IPS-NIHi7 (cell line): ENCODE data around the gene HSPA12B.

ENCODE experiments used
- DNase-seq: peaks from one replicate; pipeline ENCODE4 v3.0.0; 2012; ENCODE audit warnings: mixed read lengths; ENCODE audit errors: extremely low spot score

HSPA12B gene

DNA sequence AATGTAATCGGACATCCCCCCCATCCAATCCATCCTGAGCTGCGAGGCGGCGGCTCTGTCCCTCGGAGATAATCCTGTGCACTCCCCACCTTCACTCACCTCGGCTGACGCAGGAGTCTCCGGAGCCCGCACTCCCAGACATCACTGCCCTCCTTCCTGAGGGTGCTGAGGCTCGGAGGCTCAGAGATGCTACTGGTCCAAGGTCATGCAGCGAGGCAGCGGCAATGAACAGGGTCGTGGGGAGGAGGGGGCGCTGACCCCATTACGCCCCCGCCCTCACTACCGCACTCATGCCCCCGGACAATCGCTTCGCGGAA is 34.6 kb downstream of the HSPA12B start:
- DNase-seq = no peak

DNA sequence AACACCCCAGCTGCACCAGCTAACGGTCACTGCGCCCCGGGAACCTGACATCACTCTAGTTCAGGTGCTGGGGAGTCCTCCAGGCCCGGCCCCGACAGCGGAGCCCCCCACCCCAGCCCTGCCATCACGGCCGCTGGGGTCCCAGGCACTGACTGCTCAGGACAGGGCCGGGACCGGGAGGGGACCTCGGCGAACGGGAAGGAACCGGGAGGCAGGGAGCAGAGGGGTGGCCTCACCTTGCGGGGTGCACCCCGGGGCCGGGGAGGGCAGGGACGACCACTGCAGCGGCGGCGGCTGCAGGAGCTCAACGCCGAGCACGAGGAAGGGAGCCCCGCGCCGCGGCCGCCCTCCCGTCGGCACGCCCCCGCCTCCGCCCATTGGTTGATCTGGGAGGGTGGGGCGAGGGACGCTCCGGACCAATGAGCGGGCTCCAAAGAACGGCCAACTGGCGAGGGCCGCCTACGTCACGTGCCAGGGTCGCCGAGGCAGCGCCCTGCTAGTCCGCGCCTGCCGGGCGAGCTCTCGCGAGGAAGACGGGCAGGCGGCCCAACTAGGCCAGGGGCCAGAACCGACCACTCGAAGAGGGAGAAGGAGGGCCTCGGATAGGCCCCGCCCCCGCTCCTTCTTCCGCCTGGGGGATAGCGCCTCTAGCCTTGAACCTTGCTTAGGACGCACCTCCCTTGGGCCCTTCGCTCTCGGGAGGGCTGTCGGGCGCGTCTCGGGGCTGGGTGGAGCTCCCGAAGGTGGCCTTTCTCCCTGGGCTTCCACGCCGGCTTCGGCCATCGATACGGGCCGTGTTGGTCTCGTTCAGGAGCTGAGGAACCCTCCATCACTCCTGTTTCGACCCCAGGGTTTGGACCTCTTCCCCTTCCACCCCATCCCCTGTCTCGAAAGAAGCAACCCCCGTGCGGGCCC is 35.2 kb downstream of the HSPA12B start, which contains the start of gene ADISSP:
TSS of gene ADISSP (minus strand) at position 327 of the 915 bp plus-strand sequence. CDS start 7,653 bp downstream, outside the sequence.
- DNase-seq = peak; percentile 99

DNA sequence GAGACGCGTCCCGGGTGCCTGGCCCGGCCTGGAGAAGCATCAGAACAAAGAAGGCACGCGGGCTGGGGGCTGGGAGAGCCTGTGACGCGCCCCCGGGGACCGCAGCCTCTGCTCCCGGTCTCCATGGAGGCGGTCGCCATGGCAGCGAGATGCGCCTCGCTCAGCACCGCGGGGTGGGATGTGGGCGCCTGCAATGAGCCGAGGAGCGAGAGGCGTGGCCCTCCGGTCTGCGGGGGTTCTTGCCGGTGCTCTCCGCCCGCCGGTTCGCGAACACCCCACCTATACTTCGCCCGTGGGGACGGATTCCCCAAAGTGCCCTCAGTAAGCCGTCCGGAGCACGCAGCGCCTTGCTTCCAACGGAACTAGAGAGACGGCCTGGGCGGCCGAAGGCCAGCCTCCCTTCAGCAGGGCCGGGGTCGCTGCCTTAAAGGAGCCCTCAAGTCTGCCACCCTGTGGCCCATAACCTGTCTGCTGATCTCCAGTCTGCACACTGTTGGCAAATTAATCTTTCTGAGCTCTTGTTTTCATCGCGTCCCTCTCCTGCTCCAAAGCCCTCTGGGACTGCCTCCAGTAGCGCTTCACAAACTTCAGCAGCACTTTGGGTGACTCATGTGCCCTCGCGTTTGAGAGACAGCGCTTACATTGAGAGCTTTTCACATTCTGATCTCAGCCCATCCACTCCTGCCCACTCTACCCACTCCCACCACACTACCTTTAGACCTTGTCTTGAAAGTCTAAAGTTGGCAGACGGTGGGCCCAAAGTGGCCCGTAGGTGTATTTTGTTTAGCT is 36.1 kb downstream of the HSPA12B start:
- peak; percentile 82 for DNase-seq

DNA sequence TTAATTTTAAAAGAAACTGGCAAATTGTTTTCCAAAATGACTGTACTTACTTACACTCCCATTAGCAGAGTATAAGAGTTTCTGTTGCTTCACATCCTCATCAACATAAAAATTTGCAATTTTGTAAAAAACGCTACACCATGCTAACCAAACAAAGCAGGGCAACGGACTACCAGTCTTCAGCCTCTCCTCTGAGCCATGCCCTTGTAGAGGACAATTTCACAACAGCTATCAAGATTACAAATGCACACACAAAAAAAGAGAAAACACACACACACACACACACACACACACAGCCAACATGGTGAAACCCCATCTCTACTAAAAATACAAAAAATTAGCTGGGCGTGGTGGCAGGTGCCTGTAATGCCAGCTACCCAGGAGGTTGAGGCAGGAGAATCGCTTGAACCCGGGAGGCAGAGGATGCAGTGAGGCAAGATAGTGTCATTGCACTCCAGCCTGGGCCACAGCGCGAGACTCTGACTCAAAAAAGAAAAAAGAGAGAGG is 39.1 kb downstream of the HSPA12B start:
- no peak for DNase-seq

DNA sequence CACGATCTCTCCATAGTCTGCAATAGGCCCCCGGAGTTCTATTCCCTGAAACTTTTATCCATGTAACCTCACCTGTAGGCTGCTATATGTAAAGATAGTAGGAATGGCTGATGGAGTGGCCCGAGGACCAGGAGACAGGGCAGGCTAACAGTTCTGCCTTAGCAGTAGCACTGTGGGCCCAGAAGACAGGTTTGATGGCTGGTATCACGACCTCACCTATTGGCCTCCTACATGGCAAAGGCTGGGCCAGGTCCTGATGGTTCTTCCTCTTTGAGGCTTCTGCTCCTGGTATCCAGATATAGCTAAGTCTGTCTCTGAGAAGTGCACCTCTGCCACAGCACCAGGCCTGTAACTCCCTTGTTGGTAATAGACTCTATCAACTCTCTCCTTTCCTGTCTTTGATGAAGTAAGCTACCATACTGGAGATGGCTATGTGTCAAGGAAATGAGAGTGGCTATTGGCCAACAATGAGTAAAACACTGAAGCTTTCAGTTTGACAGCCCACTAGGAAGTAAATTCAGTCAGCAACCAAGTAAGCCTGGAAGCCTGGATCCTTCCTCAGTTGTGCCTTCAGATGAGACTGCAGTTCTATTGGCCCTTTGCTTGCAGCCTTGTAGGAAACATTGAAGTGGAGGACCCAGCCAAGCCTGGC is 43.1 kb downstream of the HSPA12B start:
- DNase-seq = no peak

DNA sequence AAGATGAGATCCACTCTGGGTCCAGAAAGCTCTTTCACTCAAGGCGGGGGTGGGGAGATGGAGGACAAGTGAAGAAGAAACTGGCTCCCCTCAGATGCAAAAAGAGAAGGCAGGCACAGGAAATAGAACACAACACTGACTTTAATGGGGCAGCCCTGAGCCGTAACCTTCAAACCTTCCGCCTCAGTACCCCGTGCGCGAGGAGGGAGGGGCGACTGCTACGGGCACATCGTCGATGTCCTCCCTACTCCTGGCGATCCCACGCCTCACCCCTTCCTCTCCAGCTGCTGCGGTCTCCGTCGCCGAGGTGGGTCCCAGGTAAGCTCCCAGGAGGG is 44.9 kb downstream of the HSPA12B start:
- DNase-seq = no peak

DNA sequence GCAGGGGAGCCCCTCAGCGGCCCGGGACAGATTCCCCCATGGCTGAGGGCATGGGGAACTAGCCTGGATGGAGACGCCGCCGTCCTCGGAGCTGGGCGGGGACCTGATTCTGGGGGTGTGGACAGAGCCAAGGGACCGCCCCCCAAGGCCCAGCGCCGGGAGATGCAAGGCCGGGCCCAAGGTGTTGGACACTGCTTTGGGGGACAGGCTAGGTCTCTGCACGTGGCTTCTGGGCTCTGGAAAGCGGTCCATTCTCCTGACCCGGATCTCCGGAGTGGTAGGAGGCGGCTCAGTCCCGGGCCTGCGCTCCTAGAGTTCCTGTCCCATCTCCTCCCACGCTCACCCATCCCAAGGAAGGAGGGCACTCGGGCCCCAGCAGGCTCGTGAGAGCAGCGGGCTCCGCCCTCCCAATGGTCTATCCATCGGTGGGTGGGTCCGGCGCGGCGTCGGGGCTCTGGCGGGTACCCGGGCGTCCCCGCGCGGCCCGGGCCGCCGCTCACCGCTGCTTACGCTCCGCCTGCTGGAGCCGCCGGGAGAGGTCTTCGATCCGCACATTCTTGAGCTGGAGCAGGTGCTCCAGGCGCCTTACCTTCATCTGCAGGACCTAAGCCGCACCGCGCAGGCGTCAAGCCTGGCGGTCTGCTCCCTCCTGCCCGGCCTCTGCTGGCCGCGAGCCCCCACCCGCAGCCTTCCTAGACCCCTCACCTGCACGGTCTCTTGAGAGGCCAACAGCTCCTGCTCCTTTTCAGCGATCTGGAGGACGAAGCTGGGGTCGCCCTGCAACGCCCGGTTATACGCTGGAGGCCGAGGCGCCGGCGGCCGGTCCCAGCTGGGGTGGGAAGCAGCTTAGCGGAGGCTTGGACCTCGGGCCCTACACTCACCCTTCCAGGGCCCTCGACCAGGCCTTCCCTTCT is 45.5 kb downstream of the HSPA12B start:
- DNase-seq = peak; percentile 72

DNA sequence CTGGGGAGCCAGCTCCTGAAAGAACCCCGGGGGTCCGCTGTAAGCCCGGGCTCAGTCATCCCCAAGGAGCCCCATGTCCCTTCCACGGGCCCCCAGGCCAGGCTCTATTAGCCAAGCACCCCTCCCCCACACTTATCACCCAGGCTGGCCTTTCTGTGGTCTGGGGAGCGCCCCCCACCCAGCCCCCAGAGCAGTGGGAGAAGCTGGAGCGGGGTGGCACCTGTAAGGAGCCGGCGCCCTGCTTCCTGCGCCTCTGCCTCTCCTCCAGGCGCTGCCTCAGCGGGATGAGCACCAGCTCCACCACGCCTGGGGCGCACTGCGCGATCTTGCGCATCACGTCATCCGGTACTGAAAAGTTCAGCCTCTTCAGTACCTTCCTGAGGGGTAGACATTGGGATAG is 46.5 kb downstream of the HSPA12B start:
- DNase-seq = no peak

DNA sequence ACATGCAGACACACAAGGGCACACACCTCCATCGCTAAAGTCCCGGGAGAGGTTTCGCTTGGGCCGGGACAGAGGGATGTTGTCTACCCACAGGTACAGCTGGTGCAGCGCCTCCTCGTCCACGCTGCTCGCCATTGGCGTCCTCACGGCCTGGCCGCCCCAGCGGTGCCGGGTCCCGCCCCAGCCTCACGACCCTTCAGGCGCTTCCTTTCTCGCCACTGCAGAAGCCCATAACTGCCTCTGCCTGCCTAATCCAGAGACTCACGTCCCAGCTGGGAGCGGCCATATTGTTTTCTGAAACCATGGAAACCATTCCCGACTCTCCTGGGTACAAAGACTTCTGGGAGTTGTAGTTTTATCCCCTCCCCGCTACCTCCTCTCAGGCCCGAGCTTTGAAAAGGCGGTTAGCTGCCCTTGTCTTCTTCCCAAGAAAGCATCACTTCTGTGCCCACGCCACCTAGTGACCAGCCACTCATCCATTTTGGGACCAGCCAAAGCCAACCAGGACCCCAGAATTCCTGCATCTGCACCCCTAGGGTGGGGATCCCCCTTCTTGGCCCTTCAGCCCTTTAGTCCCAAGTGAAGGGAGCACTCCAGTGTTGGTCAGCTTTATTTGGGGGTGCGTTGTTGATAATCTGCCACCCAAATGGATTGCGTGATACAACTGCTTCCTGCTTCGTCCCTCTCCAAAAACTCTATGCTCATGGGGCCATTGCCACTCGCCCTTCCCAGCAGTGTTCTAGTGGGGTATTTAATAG is 48.8 kb downstream of the HSPA12B start, which contains the start of gene SPEF1:
TSS of gene SPEF1 (minus strand) at position 296 of the 758 bp plus-strand sequence. CDS start at position 135, 161 bp downstream.
- peak; percentile 93 for DNase-seq

DNA sequence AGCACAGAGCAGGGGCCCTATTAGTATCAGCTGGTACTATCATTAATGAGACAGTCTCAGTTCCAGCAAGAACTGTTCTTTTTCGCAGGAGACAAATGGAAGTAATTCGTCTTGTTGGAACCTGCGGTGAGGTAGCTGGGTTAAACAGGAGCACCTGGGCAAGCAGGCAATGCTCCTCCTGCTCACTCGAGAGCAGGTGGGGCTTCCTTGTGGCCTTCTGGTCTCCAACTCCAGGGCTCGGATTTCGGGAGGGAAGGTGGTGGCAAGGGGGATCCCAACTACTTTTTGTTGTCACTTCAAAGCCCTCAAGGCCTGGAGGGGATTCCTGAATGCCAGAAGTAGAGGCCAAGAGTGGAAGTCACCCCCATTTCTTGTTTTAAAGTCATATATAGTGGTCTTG is 50.1 kb downstream of the HSPA12B start:
- no peak for DNase-seq

DNA sequence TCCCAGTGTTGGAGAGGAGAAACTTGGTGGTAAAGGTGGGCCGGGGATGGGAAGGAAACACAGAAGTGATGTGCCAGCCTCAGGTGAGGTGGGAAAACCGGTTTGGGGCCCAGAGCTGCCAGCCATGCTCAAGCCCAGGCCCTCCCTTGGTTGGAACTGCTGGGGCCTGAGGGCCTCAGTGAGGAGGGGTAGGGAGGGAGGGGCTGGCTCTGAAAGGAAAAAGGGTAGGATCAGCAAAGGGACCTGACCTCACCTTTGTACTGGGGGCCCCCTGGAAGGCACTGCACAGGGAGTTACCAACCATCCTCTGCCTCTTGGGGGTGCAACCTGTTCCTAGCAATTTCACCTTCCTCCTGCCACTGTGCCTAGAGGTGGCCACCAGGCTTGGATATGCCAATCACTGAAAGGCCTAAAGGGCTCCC is 50.6 kb downstream of the HSPA12B start:
- no peak for DNase-seq

DNA sequence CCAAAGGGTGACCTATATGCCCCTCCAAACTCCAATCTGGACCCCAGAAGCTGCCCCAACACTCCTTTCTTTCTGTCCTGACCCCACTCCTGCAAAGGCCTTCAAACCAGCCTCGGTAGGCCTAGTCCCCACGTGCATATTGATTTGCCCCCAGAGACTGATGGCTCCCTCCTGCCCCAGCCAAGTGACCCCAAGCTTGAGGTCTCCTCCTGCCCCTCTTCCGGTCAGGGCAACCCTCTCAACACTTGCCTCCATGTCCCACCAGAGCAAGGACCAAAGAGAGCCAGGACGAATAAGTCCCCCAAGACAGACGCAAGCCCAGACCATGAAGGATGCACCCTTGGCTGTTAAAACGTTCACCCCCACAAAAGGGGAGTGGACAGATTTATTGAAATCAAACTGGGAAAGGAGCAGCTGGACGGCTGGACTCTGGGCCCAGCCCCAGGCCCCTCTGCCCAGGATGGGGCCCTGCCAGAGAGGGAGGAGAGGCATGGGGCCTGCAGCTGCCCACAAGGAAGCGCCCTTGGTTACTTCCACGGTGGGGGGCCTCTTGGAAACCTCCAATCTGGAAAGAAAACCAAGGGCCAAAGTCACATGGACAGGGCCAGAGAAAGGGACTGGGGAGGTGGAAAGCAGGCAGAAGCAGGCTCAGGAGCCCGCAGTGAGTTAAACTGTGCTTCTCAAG is 51.2 kb downstream of the HSPA12B start:
- no peak for DNase-seq

DNA sequence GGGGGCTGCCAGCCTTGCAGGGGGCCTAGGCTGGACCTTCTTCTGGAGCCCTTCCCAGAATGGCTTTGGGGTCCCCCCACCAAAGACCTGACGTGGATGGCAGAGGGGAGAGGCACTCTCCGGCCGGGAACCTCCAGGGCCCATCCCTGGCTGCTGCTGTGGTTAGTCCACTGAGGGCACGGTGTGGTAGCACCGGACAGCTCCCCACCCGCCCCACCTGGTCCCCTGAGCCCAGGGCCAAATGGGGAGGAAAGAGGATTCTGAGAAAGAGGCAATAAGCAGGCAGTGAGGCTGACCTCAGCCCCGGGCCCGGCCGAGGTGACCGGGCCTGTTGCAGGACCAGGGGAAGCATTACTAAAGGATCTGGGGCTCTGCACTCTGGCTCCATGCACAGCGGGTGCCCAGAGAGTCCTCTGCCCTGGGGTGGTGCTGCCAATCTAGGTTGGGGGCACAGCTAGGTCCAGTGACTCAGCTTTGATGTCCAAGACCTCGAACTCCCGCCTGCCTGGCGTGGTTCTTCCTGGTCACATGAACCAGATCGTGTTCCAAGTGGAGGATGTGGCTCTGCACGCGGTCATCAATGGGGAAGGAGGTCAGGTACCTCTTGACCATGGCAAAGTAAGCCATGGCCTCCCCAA is 51.9 kb downstream of the HSPA12B start:
- no peak for DNase-seq

DNA sequence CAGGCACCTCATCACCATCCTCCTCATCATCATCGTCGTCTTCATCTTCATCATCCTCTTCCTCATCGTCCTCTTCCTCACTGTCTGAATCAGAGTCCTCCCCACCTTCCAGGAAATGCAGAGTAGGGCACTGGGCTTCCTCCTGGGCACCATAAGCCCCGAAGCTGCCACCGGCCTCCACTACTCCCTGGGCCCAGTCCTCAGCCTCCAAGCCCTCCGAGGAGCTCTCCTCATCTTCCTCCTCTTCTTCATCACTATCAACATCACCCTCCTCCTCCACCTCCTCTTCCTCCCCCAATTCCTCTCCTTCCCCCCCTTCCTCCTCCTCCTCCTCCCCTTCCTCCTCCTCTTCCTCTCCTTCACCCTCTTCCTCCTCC is 52.4 kb downstream of the HSPA12B start:
- no peak for DNase-seq

DNA sequence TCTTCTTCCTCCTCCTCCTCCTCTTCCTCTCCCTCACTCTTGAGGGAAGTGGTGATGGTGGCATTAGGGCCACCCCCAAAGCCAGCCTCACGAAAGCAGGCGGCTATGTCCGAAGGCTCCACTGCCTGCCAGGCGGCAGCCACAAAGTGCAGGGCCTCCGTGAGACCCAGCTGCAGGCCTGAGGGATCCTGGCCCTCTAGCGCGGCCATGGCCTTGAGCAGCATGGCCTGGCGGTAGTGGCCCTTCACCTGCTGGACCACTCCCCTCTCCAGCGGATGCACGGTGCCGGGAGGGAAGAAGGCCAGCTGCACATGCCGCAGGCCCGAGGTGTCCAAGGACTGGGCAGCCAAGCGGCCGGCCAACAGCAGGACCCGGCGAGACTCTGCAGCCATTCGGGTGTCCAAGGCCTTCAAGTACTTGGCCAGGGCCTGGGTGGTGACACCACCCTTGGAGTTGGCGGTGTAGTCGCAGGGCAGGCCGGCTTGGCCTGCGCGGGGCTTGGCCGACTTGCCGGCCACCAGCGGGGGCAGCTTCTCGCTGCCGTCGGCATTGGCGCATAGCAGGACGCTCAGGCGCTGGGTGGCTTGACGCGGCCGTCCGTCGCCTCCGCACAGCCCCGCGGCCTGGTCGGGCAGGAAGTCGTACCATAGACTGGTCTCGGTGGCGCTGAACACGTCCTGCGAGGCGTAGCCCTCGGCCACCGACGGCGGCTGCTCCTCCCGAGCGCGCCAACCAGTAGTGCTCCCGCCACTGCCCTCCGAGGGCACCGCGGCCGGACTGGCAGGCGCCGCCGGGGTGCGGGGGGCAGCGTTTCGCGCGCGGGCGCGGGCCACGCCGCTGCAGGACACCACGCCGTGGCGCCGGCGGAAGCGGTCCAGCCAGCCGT is 53.0 kb downstream of the HSPA12B start:
- no peak for DNase-seq

DNA sequence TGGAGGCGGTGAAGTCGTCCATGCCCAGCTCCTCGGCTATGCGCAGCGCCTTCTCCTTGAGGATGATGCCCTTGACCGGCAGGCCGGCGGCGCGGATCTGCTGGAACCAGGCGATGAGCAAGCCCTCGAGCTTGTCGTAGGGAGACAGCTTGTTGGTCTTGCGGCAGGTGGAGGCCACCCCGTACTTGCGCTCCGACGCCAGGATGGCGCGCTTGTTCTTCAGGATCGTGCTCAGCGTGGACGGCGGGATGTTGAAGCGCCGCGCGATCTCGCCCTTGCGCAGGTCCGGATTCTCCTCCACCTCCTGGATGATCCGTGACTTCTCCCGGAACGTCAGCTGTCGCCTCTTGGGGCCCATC is 53.6 kb downstream of the HSPA12B start:
- DNase-seq = no peak

DNA sequence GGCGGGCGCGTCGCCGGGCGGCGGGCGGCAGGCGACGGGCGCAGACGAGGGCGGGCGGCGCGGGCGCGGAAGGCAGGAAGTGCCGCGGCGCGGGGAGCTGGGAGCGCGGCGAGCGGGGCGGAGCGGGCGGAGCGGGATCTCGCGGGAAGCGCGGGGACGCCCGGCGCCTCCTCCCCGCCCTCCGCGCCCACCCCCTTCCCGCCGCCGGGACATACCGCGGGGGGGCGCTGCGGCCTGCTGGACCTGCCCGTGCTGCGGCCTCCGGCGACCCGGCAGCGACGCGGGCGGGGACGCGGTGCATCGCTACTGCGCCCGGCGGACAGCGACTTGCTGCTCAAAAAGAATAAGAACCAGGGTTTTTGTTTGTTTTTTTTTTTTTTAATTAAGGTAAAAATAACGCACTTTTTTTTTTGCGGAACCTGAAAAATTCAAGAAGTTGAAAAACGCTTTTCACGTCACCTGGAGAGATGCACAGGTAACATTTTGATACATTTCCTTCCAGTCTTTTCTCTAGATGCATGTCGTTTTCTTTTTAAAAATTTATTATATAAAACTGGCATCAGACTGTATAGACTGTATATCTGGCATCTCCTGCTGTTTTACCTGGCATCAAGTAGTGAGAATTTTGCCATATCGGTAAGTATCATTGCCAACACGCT is 54.3 kb downstream of the HSPA12B start, which contains the start of gene CENPB:
TSS of gene CENPB (minus strand) at position 76 of the 659 bp plus-strand sequence. CDS start 257 bp downstream, outside the sequence.
- DNase-seq = peak; percentile 90
